HEK293 (cell line): ENCODE results near the gene COMMD3.

Experiments used
- GLI4 ChIP-seq: fragments of 450-650 bp; formaldehyde crosslinking; IDR thresholded peaks from 2 replicates; pipeline ENCODE4 v1.5.1; 2016; ENCODE audit warnings: missing biosample characterization, missing genetic modification characterization
- KLF1 ChIP-seq: fragments of 450-650 bp; formaldehyde crosslinking; IDR thresholded peaks from 2 replicates; pipeline ENCODE4 v1.5.1; 2016; ENCODE audit warnings: missing biosample characterization, missing genetic modification characterization
- TCF7L2 ChIP-seq: IDR thresholded peaks from 2 replicates; pipeline ENCODE4 v1.6.1; 2011; ENCODE audit warnings: low read depth, mild to moderate bottlenecking, inconsistent platforms, low read length, moderate library complexity, borderline replicate concordance
- WT1 ChIP-seq: fragments of 450-650 bp; formaldehyde crosslinking; IDR thresholded peaks from 2 replicates; pipeline ENCODE4 v1.5.1; 2016; ENCODE audit warnings: missing biosample characterization, missing genetic modification characterization
- ZNF146 ChIP-seq: fragments of 450-650 bp; formaldehyde crosslinking; IDR thresholded peaks from 2 replicates; pipeline ENCODE4 v1.5.1; 2016; ENCODE audit warnings: missing biosample characterization, missing genetic modification characterization
- ZNF561 ChIP-seq: fragments of 450-650 bp; IDR thresholded peaks from 2 replicates; pipeline ENCODE4 v1.5.1; 2018; ENCODE audit warnings: missing biosample characterization, missing genetic modification characterization, borderline replicate concordance
- ZNF596 ChIP-seq: fragments of 450-650 bp; IDR thresholded peaks from 2 replicates; pipeline ENCODE4 v1.5.0; 2018; ENCODE audit warnings: missing biosample characterization, mild to moderate bottlenecking, missing genetic modification characterization, moderate library complexity
- ZNF843 ChIP-seq: fragments of 450-650 bp; formaldehyde crosslinking; IDR thresholded peaks from 2 replicates; pipeline ENCODE4 v1.5.1; 2016; ENCODE audit warnings: missing biosample characterization, missing genetic modification characterization
- ZSCAN23 ChIP-seq: fragments of 450-650 bp; formaldehyde crosslinking; IDR thresholded peaks from 2 replicates; pipeline ENCODE4 v1.5.1; 2016; ENCODE audit warnings: missing biosample characterization, missing genetic modification characterization
- TF ChIP-seq, protein P1 (sequence below): fragments of 450-650 bp; formaldehyde crosslinking; IDR thresholded peaks from 2 replicates; pipeline ENCODE4 v1.5.1; 2016; ENCODE audit warnings: missing biosample characterization, missing genetic modification characterization
- TF ChIP-seq, protein P2 (sequence below): fragments of 450-650 bp; formaldehyde crosslinking; IDR thresholded peaks from 2 replicates; pipeline ENCODE4 v1.5.1; 2016; ENCODE audit warnings: missing biosample characterization, missing genetic modification characterization
- TF ChIP-seq, protein P3 (sequence below): fragments of 450-650 bp; formaldehyde crosslinking; optimal IDR thresholded peaks from 2 replicates; pipeline ENCODE3; 2016; ENCODE audit warnings: missing biosample characterization, mild to moderate bottlenecking, missing genetic modification characterization
- TF ChIP-seq, protein P4 (sequence below): fragments of 450-650 bp; formaldehyde crosslinking; IDR thresholded peaks from 2 replicates; pipeline ENCODE4 v1.5.1; 2016; ENCODE audit warnings: missing biosample characterization, missing genetic modification characterization, low read depth
- TF ChIP-seq, protein P5 (sequence below): fragments of 450-650 bp; formaldehyde crosslinking; IDR thresholded peaks from 2 replicates; pipeline ENCODE4 v1.5.1; 2016; ENCODE audit warnings: missing biosample characterization, missing genetic modification characterization

DNA sequence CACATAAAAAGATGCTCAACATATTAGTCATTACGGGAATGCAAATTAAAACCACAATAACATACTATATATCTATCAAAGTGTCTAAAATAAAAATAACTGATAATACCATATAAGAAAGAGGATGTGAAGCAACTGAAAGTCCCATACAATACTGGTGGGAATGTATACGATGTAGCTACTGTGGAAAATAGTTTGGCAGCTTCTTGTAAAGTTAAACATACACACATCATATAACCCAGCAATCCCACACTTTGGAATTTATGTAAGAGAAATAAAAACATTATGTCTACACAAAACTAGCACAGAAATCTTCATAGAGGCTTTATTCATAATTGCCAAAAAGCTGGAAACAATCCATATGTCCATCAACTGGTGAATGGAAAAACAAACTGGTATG lies 10.5 kb upstream of the COMMD3 start:
- no peak for TF ChIP-seq ZNF561 (tag by site-specific recombination)
- TF ChIP-seq KLF1 = no peak
- no peak for TF ChIP-seq TCF7L2
- TF ChIP-seq ZNF146 (tag by site-specific recombination) = no peak
- TF ChIP-seq, protein P1, sequence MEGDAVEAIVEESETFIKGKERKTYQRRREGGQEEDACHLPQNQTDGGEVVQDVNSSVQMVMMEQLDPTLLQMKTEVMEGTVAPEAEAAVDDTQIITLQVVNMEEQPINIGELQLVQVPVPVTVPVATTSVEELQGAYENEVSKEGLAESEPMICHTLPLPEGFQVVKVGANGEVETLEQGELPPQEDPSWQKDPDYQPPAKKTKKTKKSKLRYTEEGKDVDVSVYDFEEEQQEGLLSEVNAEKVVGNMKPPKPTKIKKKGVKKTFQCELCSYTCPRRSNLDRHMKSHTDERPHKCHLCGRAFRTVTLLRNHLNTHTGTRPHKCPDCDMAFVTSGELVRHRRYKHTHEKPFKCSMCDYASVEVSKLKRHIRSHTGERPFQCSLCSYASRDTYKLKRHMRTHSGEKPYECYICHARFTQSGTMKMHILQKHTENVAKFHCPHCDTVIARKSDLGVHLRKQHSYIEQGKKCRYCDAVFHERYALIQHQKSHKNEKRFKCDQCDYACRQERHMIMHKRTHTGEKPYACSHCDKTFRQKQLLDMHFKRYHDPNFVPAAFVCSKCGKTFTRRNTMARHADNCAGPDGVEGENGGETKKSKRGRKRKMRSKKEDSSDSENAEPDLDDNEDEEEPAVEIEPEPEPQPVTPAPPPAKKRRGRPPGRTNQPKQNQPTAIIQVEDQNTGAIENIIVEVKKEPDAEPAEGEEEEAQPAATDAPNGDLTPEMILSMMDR (tag by site-specific recombination) = no peak
- TF ChIP-seq ZNF843 (tag by site-specific recombination) = no peak
- TF ChIP-seq, protein P2, sequence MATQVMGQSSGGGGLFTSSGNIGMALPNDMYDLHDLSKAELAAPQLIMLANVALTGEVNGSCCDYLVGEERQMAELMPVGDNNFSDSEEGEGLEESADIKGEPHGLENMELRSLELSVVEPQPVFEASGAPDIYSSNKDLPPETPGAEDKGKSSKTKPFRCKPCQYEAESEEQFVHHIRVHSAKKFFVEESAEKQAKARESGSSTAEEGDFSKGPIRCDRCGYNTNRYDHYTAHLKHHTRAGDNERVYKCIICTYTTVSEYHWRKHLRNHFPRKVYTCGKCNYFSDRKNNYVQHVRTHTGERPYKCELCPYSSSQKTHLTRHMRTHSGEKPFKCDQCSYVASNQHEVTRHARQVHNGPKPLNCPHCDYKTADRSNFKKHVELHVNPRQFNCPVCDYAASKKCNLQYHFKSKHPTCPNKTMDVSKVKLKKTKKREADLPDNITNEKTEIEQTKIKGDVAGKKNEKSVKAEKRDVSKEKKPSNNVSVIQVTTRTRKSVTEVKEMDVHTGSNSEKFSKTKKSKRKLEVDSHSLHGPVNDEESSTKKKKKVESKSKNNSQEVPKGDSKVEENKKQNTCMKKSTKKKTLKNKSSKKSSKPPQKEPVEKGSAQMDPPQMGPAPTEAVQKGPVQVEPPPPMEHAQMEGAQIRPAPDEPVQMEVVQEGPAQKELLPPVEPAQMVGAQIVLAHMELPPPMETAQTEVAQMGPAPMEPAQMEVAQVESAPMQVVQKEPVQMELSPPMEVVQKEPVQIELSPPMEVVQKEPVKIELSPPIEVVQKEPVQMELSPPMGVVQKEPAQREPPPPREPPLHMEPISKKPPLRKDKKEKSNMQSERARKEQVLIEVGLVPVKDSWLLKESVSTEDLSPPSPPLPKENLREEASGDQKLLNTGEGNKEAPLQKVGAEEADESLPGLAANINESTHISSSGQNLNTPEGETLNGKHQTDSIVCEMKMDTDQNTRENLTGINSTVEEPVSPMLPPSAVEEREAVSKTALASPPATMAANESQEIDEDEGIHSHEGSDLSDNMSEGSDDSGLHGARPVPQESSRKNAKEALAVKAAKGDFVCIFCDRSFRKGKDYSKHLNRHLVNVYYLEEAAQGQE = no peak
- TF ChIP-seq, protein P3, sequence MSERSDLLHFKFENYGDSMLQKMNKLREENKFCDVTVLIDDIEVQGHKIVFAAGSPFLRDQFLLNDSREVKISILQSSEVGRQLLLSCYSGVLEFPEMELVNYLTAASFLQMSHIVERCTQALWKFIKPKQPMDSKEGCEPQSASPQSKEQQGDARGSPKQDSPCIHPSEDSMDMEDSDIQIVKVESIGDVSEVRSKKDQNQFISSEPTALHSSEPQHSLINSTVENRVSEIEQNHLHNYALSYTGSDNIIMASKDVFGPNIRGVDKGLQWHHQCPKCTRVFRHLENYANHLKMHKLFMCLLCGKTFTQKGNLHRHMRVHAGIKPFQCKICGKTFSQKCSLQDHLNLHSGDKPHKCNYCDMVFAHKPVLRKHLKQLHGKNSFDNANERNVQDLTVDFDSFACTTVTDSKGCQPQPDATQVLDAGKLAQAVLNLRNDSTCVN (tag by site-specific recombination) = no peak
- no peak for TF ChIP-seq ZNF596 (tag by site-specific recombination)
- TF ChIP-seq ZSCAN23 = no peak
- TF ChIP-seq, protein P4, sequence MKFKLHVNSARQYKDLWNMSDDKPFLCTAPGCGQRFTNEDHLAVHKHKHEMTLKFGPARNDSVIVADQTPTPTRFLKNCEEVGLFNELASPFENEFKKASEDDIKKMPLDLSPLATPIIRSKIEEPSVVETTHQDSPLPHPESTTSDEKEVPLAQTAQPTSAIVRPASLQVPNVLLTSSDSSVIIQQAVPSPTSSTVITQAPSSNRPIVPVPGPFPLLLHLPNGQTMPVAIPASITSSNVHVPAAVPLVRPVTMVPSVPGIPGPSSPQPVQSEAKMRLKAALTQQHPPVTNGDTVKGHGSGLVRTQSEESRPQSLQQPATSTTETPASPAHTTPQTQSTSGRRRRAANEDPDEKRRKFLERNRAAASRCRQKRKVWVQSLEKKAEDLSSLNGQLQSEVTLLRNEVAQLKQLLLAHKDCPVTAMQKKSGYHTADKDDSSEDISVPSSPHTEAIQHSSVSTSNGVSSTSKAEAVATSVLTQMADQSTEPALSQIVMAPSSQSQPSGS (tag by site-specific recombination) = no peak
- TF ChIP-seq WT1 (tag by site-specific recombination) = no peak
- TF ChIP-seq GLI4 (tag by site-specific recombination) = no peak
- TF ChIP-seq, protein P5, sequence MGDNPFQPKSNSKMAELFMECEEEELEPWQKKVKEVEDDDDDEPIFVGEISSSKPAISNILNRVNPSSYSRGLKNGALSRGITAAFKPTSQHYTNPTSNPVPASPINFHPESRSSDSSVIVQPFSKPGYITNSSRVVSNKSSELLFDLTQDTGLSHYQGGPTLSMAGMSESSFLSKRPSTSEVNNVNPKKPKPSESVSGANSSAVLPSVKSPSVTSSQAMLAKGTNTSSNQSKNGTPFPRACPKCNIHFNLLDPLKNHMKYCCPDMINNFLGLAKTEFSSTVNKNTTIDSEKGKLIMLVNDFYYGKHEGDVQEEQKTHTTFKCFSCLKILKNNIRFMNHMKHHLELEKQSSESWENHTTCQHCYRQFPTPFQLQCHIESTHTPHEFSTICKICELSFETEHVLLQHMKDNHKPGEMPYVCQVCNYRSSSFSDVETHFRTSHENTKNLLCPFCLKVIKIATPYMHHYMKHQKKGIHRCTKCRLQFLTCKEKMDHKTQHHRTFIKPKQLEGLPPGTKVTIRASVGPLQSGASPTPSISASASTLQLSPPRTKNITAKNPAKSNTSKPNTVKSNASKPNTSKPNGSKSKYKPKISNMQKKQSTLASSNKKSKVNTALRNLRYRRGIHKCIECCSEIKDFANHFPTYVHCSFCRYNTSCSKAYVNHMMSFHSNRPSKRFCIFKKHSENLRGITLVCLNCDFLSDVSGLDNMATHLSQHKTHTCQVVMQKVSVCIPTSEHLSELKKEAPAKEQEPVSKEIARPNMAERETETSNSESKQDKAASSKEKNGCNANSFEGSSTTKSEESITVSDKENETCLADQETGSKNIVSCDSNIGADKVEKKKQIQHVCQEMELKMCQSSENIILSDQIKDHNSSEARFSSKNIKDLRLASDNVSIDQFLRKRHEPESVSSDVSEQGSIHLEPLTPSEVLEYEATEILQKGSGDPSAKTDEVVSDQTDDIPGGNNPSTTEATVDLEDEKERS (tag by site-specific recombination) = no peak
